ENCODE measurements around the gene RPS3. TPM values are rescaled to one million over a fixed set of nuclear protein-coding genes. Genes with fewer than 3 reads are reported as not detected.

The RPS3 gene
- total and polyA plus RNA-seq, 9 of the 15 experiments (the other 6 are each of a cell fraction or from before 2014, with no cell fraction given), result 2,700 to 5,771 (median 3,679) TPM

- no peak for TF ChIP-seq SAP30 (IDR thresholded peaks at IDR 0.05; ENCODE audit: borderline replicate concordance, insufficient read depth, low read depth, low read length, poor library complexity, severe bottlenecking)
- TF ChIP-seq NCOA1 (IDR thresholded peaks at IDR 0.05; ENCODE audit: low read depth), result no peak
- no peak for TF ChIP-seq RBM39 (optimal IDR thresholded peaks at IDR 0.05; ENCODE audit: low read depth, low read length)
- no peak for TF ChIP-seq TCFL5 (CRISPR knock-in tag; conservative IDR thresholded peaks at IDR 0.05)
- TF ChIP-seq SMARCE1 (IDR thresholded peaks at IDR 0.05), result no peak
- no peak for TF ChIP-seq HSF4 (CRISPR knock-in tag; IDR thresholded peaks at IDR 0.05; ENCODE audit: borderline replicate concordance)
- TF ChIP-seq CREB3 (tag; conservative IDR thresholded peaks at IDR 0.05; ENCODE audit: low read depth), result 0 out of 2 replicates have a peak, but pooled peaks have one; percentile 31
- no peak for TF ChIP-seq BCL6 (CRISPR knock-in tag; IDR thresholded peaks at IDR 0.05)
- TF ChIP-seq ZBTB12 (CRISPR knock-in tag; IDR thresholded peaks at IDR 0.05), result no peak
- TF ChIP-seq USF1 (CRISPR knock-in tag; IDR thresholded peaks at IDR 0.05), result peak; percentile 72
- TF ChIP-seq ZBTB17 (CRISPR knock-in tag; IDR thresholded peaks at IDR 0.05), result no peak
- TF ChIP-seq ZNF165 (CRISPR knock-in tag; IDR thresholded peaks at IDR 0.05; ENCODE audit: borderline replicate concordance), result no peak
- TF ChIP-seq ZNF584 (CRISPR knock-in tag; IDR thresholded peaks at IDR 0.05; ENCODE audit: low read depth), result no peak
- no peak for TF ChIP-seq ZNF586 (CRISPR knock-in tag; conservative IDR thresholded peaks at IDR 0.05)
- no peak for TF ChIP-seq NONO (IDR thresholded peaks at IDR 0.05; ENCODE audit: low read depth in 2 of 2, low read length in 1 of 2)
- no peak for TF ChIP-seq RCOR1 (IDR thresholded peaks at IDR 0.05; ENCODE audit: borderline replicate concordance in 1 of 2, low read depth in 2 of 2, low read length in 2 of 2)
- 0 out of 2 replicates have a peak, but pooled peaks have one; percentile 46 for TF ChIP-seq NFE2 (IDR thresholded peaks at IDR 0.05; ENCODE audit: low read depth)
- TF ChIP-seq FOSL1 (tag; conservative IDR thresholded peaks at IDR 0.05), result peak; percentile 54
- peak; percentile 71 for TF ChIP-seq ZNF592 (IDR thresholded peaks at IDR 0.05)
- no peak for TF ChIP-seq ZNF347 (CRISPR knock-in tag; IDR thresholded peaks at IDR 0.05; ENCODE audit: low read depth)
Observed at GRCh38 chr11:75349521-75350116, 49.7 kb upstream of the RPS3 start (continued).

Measured in K562 (cell line).